Right kidney (tissue), 1 donor: Measurements from ENCODE around the gene MYO5A.

Experiments used
- DNase-seq: peaks from one replicate; pipeline ENCODE4 v3.0.0-alpha.2; 2016

MYO5A gene

DNA sequence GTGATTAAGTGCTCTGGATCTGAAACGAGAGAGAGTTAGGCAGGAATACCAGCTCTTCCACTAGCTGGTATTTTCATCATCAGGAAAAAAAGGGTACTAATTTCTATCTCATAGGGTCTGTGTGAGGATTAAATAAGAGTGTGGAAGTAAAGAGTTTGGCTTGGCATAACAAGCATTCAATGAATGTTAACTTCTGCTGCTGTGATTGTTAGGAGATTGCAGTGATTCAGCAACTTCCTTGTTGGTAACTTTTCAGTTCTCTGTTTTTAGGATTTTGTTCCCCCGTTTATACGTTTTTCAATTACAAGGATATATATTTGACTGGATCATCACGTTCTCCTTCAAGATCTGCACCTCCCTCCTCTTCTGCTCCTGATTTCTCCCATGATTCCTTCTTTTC, 167.2 kb downstream of the MYO5A start:
- DNase-seq = no peak

DNA sequence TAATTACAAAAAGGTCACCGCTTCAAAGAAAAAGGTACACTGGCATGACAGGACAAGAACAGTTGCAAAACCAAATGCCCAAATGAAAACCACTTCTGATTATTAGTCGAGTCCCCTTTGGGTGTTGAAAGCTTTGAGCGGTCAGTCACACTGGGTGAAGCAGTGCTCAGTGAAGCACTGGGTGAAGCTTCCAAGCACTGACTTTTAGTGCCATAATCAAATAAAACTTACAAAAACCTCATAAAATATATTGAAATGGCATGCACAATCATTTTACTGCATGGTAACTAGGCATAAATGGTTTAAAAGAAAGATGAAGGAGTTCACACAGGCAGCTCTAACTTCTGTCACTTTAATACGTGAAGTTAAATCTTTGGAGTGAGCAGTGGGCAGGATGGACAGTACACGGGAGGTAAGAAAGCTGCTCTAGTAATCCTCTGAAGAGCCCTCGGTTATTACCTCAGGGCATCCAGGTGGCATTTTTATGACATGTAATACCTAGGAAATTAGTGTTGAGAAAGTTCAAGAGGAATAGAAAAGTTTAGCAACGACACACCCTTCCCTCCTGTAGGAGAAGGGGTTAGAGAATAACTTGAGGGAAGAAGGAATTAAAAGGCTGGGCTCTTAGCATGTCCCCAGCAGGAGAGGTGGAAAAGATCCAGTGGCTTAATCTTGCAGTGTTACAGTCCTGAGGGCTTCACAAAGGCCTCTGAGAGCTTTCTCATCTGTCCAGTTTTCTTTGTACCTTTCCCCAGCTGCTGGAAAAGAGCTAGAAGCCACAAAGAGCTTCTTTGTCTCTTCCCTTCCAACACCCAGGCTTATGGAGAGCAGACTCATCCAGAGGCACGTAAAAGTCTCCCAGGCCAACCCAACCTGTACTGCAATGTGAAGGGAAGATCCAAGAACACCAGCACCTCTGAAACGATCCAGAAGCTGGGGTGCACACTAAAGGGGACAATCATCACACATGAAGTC, 168.2 kb downstream of the MYO5A start:
- no peak for DNase-seq

DNA sequence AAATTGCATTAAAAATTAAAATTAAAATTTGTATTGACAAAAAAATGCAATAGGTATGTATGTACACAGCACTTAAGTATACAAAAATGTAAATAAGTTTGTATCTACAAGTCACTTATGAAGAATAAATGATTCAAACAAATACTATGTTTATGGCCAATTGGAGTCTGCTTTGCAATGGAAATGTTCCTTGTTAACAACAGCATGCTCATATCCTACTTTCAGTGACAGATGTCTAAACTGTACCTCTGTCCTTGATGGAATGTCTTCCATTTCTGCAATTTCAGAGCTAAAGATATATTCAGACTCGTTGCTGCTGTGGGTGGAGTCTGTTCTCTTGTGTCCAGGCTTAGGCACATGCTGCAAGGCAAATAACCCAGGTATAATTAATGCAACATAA, 169.0 kb downstream of the MYO5A start:
- DNase-seq = no peak

DNA sequence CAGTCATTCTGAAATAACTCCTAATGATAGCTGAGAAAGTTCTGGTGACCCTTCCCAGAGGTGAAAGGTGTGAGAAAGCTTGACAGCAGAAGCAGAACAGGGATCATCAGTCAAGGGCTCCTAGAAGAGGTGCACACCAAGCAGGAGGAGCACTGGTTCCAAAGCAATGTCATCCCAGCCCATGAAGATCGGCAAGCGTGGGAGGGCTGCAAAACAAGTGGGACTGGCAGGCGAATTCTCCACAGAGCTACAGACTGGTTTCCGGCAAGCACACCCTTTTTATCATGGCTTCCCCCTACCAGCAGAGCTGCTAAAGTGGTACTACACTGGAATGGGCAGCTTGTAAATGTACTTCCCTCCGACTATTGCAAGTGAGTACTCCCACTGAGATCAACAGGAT, 170.7 kb downstream of the MYO5A start:
- no peak for DNase-seq

DNA sequence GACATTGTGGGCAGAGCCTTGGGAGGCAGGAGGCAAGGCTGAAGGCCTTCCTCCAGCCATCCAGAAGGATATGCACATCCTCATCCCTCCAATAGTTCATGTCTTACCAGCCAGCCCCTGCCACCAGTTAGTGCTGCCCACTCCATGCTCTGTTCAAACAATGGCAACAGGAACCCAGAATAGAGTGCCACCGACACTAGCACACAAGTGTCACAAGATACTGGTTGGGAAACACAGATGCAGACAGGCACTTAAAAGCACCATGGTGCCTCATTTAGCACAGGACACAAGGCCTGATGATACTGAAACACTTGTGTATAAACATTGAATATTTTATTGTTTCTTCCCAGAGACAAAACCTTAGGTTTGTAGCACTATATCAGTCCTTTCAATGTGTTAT, 176.6 kb downstream of the MYO5A start:
- DNase-seq = no peak

DNA sequence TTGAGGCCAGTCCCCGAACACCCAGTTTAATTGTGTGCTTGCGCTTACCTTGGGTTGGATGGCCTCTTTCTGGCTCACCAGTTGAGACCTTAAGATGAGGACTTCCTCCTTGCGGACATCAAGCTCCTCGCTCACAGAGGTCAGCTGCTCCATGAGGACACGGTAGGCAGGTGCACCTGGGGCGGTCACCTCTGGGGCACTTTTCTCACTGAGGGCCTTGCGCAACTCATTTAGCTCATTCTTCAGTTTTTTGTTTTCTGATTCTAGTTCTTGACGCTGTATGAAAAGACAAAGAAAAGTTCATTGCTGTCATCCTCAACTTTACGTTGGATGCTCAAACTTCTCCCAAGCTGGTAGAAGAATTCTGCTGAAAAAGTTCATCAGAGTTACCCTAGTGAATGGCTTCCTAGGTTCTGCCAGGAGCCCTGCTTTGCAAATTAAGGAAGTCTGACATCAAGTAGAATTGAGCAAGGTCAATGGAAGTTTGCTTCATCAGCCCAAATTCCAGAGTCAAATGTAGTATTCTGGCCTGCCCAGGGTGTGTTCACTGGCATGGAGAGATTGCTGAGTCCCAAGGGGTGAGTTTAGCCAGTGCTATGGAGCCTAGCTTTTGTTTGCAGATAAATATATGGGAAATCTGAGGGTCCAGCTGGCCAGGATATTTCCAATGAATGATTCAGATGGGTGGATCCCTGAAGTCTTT, 177.3 kb downstream of the MYO5A start:
- DNase-seq = no peak

DNA sequence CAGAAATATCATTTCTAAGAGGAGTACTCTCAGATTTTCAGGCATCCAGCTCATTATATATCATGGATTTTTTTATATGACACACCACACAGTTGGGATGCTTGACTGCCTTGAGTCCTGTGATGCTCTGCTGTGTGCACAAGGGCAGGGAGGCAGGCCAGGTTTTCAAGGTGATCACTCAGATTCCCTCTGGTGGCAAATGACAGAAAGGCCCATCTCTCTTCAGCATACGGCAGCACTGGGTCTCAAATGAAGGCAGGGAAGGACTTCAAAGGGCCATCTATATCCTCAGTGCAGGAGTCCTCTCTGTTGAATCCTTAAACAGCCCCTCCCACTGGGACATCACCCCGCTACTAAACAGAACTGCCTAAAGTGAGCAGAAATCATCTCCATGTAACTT, 178.3 kb downstream of the MYO5A start:
- no peak for DNase-seq

DNA sequence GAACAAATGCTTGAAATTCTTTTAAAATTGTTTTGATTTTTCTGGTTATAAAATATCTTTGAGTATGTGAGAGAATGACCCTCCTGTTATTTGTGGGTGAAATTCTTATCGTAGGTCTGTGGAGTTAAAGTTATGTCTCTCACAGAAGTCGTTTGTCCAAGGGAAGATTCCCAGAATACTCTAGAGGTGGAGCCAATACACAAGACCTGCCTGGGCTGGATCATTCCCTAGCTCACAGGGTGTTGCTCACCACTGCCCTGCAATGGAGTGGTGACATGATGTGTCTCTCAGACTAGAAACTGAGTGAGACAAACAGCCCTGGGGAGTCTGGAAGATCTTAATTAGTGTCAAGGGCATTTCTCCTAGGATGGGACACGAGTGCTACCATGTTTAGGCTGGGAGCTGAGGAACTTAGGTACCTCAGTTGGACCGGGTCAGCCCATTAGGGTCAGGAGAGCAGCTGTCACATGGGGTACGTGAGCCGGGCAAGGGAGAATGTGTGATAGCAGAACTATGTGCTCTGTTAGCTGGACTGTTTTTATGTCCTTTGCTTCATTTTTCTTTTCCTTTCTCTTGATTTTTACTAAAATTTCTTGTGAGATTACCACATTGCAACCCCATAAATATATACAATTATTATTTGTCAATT, 179.5 kb downstream of the MYO5A start:
- DNase-seq = no peak

DNA sequence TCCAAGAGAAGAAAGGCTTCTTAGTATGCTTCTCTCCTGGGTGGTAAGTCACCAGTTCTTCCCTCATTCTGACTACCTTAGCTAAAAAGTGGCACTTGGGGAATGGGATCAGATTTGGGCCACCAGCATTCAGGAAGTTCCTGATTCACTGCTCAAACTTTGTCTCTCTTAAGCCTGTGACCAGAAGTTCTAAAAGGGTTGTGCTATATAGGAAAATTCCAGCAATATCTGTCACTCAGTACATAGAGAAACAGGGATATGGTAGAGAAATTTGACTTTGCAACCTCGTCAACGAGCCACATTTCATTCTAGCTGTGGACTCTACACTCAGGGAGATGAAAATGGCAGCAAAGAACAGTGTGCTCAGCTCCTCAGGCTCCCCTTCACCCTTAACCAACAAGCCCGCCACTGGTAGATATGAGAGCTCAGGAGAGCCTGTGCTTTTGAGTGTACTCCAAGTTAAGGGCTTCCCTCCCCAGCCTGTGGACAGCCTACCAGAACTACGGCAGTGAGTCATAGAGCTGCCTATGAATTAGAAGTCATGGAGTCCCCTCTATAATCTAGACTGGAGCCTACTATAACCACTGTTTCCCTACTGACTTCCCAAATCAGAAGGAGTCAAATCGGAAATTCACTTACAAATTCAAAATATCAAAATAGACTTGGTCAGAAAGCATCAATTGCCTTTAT, 180.5 kb downstream of the MYO5A start:
- DNase-seq = no peak

DNA sequence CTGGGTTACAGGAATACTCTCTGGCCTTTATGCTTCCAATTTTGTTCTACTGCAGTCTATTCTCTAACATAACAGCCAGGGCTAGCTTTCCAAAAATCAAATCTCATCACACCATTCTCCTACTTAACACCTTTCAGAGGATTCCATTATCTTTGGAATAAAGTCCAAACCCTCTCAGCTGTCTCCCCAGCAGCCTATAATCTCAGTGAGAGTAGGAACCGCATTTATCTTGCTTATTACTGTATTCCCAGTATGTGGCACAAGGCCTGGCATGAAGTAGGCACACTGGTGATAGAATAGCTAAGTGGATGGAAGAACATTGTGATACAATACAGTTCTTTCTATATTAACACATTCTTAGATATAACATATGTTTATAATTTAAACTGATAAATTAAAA, 184.1 kb downstream of the MYO5A start:
- no peak for DNase-seq

DNA sequence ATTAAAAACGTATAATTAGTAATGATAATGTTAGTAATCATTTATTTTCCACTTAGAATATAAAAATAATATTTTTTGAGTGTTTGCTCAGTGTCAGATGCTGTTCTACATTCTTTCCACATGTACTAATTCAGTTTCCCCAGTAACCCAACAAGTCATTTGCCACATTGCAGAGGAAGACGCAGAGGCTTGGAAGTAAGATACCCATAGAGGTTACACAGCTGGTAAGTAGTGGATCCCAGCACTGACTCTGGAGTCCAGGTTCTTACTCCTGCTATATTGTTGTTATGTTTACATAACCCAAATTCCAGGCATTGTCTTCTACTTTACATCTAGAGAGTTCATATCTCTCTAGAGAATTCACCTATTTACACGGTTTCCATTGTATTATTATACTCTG, 184.8 kb downstream of the MYO5A start:
- DNase-seq = no peak

DNA sequence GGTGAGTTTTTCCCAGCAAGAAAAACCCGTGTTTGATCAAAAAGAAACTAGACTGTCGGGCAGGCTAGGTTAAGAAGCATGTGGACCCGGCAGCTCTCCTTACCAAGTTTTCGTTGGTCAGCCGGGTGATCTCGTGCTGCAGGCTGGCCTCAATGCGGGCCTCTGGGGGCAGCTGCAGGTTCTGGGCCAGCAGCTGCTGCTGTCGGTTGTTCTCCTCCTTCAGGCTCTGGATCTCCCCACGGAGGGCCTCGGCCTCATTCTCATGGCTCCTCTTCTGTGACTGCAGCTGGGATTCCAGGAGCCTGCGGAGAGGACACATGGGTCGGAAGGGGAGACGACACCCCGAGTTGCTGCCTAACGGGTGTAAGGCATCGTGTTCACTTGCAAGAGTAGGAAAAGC, 188.6 kb downstream of the MYO5A start:
- DNase-seq = no peak

DNA sequence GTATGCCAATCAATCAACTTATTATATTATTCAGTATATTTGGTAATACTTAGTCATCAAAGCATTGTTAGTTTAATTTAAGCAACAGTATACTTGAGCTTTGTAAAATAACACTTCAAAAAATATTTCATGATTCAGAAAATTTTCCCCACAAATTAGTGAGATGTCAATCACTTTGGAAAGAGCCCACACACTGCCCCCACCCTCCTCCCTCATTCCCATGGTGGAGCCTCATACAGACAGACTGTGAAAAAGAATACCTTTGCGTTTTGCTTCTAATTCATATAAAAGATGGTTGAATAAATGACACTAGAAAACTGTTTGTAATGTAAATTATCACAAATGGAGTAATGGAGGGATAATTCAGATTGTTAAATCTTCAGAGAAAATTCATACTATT, 189.8 kb downstream of the MYO5A start:
- DNase-seq = no peak

DNA sequence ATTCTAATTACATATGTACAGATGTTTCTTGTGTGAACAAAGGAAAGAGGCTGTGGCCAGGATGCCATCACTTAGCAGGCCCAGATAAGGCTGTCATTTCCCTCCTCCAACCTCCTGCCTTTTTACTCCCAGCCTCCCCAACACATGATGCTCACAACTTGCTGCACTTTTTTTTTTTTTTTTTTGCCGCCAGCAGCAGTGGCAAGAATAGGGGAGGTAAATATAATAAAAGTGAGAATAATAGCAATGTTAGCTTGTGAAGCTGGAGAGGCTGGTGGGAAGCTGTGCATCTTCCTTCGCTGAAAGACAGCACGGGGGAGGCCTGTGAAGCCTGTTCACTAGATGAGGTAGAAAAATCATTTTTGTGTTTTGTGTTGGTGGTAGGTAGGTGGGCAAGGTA, 190.6 kb downstream of the MYO5A start:
- DNase-seq = no peak

DNA sequence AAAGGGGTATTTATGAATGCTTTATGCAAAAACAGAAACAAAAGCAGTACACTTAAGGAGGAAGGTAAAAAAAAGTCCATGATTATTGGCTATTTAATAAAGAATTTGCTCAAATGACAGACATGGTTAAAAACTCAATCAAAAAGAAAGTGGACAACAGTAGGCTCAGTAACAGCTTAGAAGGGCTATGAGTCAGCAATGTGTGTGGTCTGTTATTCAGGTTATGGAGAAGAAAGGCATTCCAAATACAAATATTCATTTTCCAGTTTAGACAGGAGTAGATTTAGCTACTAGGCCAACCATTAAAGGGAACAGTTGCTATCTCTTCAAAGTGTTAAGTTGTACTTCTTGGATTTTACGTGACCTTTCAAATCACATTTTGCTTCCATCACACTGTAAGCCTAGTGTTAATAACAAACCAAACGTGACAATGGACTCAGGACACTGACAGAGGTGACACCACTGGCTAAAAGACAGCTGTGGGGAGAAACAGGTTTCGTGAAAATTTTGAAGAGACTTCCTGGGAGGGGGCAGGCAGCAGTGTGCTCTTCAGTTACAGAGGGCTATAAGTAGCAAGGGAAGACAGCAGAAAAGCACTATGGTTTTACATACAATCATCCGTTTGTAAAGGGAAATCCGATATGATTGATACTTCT, 191.4 kb downstream of the MYO5A start:
- DNase-seq = no peak

DNA sequence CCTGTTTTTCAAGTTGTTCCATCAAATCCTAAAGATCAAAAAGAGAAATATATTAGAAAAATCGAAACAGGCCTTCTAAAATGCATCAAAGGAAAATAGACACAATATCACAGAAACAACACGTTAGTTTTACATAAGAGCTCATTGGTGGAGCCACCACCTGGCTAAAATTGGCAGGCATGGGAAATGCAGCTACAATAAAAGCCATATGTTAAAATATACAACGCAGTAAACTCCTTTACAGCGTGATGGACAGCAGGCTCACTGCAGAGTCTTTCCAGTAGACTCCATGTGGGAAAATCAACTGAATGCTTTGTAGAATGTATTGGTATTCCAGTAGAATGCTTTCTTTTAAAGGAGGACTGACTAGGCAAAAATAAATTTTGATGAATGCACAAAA, 192.2 kb downstream of the MYO5A start:
- no peak for DNase-seq

DNA sequence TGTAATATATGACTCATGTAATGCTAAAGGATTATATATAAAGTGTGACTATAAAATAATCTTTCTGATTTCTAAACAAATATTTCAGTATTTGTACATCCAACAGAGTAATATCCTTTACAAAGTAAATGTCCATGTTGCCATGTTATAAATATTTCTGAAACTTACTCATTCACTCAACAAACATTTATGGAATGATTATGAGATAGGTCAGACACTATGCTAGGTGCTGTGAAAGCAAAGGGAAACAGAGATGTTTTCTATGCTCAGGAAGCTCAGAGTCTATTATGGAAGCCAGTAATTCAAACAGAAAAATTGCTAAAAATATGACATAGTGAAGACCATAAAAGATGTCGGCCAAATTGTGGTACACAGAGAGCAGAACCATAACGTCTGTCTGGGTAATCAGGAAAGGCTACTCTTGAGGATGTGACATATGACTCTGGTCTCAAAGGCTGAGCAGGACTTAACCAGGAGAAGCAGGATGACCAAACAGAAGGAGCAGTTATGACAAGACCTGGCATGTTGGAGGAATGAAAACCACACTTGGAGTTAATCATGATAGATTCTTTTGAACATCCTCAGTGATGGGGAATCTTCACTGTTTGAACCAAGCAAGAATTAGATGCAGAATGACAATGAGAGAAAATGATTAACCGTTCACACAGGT, 194.1 kb downstream of the MYO5A start:
- DNase-seq = no peak

DNA sequence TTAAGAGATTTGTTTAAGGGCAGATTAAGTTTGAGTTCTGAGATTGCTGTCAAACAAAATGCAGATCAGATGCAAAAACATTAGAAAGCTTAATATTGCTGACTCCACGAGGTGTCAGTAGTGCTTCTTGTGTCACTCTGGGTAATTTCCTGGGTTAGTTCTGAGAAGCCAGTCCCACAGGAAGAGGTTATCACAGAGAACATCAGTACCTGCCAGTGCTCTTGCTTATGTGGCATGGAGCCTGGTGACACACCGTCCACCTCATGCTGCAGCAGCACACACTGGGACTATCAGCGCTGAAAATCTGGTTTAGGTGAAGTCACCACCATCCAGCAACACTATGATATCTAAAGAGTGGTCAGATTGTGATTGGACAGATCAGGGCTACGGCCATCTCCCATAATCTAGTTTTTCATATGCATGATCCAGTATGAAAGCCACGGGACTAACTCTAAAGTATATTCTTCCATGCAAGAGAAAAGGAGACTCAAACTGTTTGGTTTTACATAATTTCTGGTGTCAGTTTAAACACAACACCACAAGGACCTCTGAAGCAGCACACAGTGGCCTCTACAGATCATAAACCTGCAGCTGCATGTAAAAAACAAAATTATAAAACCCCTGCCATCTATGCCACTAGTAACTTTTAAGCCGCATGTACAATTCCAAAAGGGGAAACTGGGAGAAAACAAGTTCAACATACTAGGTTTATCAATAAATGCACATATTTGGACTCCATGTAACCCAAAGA, 197.0 kb downstream of the MYO5A start:
- DNase-seq = peak; percentile 6

DNA sequence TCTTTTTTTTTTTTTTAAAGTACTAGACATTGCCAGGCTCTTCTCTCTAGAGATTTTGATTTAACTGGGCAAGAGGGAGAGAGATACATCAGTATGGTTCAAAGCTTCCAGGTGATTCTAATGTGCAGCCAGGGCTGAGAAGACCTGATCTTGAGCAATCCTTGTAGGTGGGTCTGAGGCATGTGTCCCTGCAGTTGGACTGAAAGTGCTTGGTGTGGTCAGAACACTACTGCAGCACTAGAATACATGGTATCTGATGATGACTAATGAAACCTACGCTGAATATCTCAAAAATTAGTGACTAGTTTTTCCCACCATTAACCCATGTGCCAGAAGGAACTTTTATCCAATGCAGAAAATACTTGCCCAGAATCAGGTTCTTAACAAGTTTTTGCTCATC, 198.7 kb downstream of the MYO5A start:
- DNase-seq = no peak

DNA sequence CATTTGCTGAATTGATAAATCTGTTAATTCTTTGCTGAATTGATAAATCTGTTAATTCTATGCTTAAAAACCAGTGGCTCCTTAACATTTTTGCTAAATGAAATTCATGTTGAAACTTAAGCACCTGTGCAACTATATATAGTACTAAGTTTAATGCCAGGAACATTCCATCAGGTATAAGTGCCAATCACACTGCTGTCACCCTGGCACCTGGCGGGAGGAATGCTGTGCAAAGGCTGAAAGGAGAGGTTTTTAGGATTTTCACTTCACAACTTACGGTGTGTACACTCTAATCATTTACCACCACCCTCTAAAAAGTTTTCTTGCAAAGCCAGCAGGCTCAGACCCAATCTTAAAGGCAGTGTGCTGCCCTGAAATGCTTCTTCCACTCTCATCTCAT, 199.5 kb downstream of the MYO5A start:
- DNase-seq = no peak

DNA sequence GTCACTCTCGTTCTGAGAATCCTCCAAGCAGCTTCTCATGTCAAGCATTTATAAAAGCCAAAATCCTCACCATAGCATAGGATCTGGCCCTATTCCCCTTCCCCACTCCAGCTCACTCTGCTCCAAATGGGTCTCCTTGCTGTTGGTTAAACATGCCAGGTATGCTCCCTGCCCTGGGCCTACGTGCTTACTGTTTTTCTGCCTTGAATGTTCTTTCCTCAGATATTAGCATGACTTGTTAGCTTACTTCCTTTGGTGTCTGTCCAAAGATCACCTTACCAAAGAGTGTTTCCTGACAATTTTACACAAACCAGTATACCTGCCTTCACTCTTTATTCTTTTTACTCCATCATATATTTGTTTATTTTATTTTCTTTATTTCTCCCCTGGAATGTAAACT, 200.0 kb downstream of the MYO5A start:
- DNase-seq = no peak
